ENCODE results near the gene PRF1.
"Not testable (repeated sequence)": the region's sequence is repeated elsewhere in the genome, so short reads cannot be mapped to it uniquely, and the experiment has no call there.

DNA sequence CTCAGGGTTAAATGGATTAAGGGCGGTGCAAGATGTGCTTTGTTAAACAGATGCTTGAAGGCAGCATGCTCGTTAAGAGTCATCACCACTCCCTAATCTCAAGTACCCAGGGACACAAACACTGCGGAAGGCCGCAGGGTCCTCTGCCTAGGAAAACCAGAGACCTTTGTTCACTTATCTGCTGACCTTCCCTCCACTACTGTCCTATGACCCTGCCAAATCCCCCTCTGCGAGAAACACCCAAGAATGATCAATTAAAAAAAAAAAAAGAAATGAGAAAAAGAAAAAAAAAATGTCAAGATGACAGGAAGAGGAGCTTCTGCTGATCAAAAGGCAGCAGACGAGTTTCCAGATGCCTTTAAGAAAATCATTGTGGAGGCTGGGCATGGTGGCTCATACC lies 29.2 kb upstream of the PRF1 start:
- TF ChIP-seq, protein P1, sequence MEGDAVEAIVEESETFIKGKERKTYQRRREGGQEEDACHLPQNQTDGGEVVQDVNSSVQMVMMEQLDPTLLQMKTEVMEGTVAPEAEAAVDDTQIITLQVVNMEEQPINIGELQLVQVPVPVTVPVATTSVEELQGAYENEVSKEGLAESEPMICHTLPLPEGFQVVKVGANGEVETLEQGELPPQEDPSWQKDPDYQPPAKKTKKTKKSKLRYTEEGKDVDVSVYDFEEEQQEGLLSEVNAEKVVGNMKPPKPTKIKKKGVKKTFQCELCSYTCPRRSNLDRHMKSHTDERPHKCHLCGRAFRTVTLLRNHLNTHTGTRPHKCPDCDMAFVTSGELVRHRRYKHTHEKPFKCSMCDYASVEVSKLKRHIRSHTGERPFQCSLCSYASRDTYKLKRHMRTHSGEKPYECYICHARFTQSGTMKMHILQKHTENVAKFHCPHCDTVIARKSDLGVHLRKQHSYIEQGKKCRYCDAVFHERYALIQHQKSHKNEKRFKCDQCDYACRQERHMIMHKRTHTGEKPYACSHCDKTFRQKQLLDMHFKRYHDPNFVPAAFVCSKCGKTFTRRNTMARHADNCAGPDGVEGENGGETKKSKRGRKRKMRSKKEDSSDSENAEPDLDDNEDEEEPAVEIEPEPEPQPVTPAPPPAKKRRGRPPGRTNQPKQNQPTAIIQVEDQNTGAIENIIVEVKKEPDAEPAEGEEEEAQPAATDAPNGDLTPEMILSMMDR (IDR thresholded peaks at IDR 0.05; ENCODE audit: low read depth, low read length) = not testable (repeated sequence)
- TF ChIP-seq EZH2phosphoT487 (IDR thresholded peaks at IDR 0.05; ENCODE audit: low read depth) = not testable (repeated sequence)
